Activated CD4-positive, alpha-beta memory T cell treated with anti-CD3 and anti-CD28 coated beads for 36 hours (primary cell): ENCODE data around the gene EPYC. TPM values are rescaled to one million over a fixed set of nuclear protein-coding genes. Genes with fewer than 3 reads are reported as not detected.

Experiments used
- CTCF ChIA-PET: fragments of 350-600 bp; sonication (Branson Sonifier 250); formaldehyde crosslinking; loops from one replicate; lab custom pipeline; 2021; ENCODE audit warnings: antibody characterized with exemption, inconsistent platforms; lab: Charles Lee
- POLR2A ChIA-PET: fragments of 350-600 bp; sonication (Branson Sonifier 250); formaldehyde crosslinking; loops from one replicate; lab custom pipeline; 2021; ENCODE audit warnings: antibody characterized with exemption; lab: Charles Lee
- DNase-seq: peaks from one replicate; pipeline ENCODE4 v3.0.0-alpha.2; 2020
- H3K27ac Mint-ChIP-seq: one replicate; pipeline ENCODE4 v1.8.0; 2021; ENCODE audit warnings: mixed read lengths
- H3K27me3 Mint-ChIP-seq: one replicate; pipeline ENCODE4 v1.8.0; 2021; ENCODE audit warnings: mixed read lengths
- H3K36me3 Mint-ChIP-seq: one replicate; pipeline ENCODE4 v1.8.0; 2021; ENCODE audit warnings: mixed read lengths
- H3K4me1 Mint-ChIP-seq: one replicate; pipeline ENCODE4 v1.8.0; 2021; ENCODE audit warnings: low read depth, mixed read lengths
- H3K4me3 Mint-ChIP-seq: one replicate; pipeline ENCODE4 v1.8.0; 2021; ENCODE audit warnings: mild to moderate bottlenecking, mixed read lengths
- H3K9me3 Mint-ChIP-seq: one replicate; pipeline ENCODE4 v1.8.0; 2021; ENCODE audit warnings: mixed read lengths
- intact Hi-C: fragments of 100-400 bp; cut with micrococcal nuclease; formaldehyde crosslinking; loops from one replicate; pipeline ENCODE4 v1.15.1; 2023
- total RNA-seq, 2 experiments: library from RNA; stranded (reverse); gene quantifications; one replicate each; pipeline ENCODE4 v1.2.3, GENCODE V29; 2021

EPYC gene
- total RNA-seq, 2 experiments from 2014 or later = not detected

- Mint-ChIP-seq H3K9me3 (no peaks in the 10 kb centered on the region), H3K27me3 (no peaks in the 10 kb centered on the region), H3K4me1 (no peaks in the 10 kb centered on the region), H3K27ac (no peak overlapping the region), H3K4me3 (no peak overlapping the region), H3K36me3 (no peaks in the 10 kb centered on the region)
- ChIA-PET CTCF (no interaction called here), POLR2A (no interaction called here)
- intact Hi-C loops = loop anchor here (10.0 kb wide), 1 partner anchor 1403 kb away; no protein-coding TSS in a partner anchor
- no peak for DNase-seq
These were observed 56.9 kb downstream of the EPYC start for GRCh38 chr12:90947869-90948268.

GRCh38 chr12:90945070-90945649 is 59.6 kb downstream of the EPYC start:
- ChIA-PET POLR2A (no interaction called here), CTCF (interaction anchor here (0.5 to 3.0 kb wide), 9 partner anchors 14 to 1779 kb away, joined by 3 to 18 read pairs (median 4); no protein-coding TSS in a partner anchor)
- Mint-ChIP-seq H3K36me3 (no peaks in the 10 kb centered on the region), H3K4me3 (no peak overlapping the region), H3K4me1 (no peaks in the 10 kb centered on the region), H3K9me3 (no peaks in the 10 kb centered on the region), H3K27me3 (no peaks in the 10 kb centered on the region), H3K27ac (no peak overlapping the region)
- DNase-seq = no peak
- intact Hi-C loops = loop anchor here (1.0 to 10.0 kb wide), 4 partner anchors 14 to 1400 kb away; no protein-coding TSS in a partner anchor

- intact Hi-C loops = loop anchor here (10.0 kb wide), 1 partner anchor 1398 kb away; no protein-coding TSS in a partner anchor
- Mint-ChIP-seq H3K4me1 (no peaks in the 10 kb centered on the region), H3K27me3 (peaks cover 6% of the 10 kb centered on the region), H3K9me3 (no peaks in the 10 kb centered on the region), H3K4me3 (no peak overlapping the region), H3K36me3 (no peaks in the 10 kb centered on the region), H3K27ac (no peak overlapping the region)
- no peak for DNase-seq
- ChIA-PET POLR2A (no interaction called here), CTCF (interaction anchor here (0.6 to 0.7 kb wide), 2 partner anchors 385 to 519 kb away, joined by 3 read pairs; no protein-coding TSS in a partner anchor)
These were observed 61.5 kb downstream of the EPYC start for GRCh38 chr12:90943255-90943654.

- Mint-ChIP-seq H3K27ac (no peak overlapping the region), H3K27me3 (peaks cover 6% of the 10 kb centered on the region), H3K4me1 (no peaks in the 10 kb centered on the region), H3K9me3 (no peaks in the 10 kb centered on the region), H3K4me3 (no peak overlapping the region), H3K36me3 (no peaks in the 10 kb centered on the region)
- CTCF ChIA-PET = interaction anchor here (0.6 to 1.6 kb wide), 9 partner anchors 12 to 1235 kb away, joined by 3 to 4 read pairs (median 3); no protein-coding TSS in a partner anchor
- POLR2A ChIA-PET = no interaction called here
- intact Hi-C loops = loop anchor here (10.0 kb wide), 1 partner anchor 1396 kb away; no protein-coding TSS in a partner anchor
- DNase-seq = no peak
These were observed 63.8 kb downstream of the EPYC start for GRCh38 chr12:90940872-90941499.

- Mint-ChIP-seq H3K4me1 (no peaks in the 10 kb centered on the region), H3K27me3 (peaks cover 6% of the 10 kb centered on the region), H3K36me3 (no peaks in the 10 kb centered on the region), H3K4me3 (no peak overlapping the region), H3K9me3 (no peaks in the 10 kb centered on the region), H3K27ac (no peak overlapping the region)
- ChIA-PET POLR2A (no interaction called here), CTCF (interaction anchor here (0.7 kb wide), 1 partner anchor 123 kb away, joined by 4 read pairs; no protein-coding TSS in a partner anchor)
- intact Hi-C loops = loop anchor here (5.0 kb wide), 1 partner anchor 1922 kb away; no protein-coding TSS in a partner anchor
- DNase-seq = no peak
These were observed 65.4 kb downstream of the EPYC start for GRCh38 chr12:90939382-90939781.

- Mint-ChIP-seq H3K4me1 (no peaks in the 10 kb centered on the region), H3K36me3 (no peaks in the 10 kb centered on the region), H3K9me3 (no peaks in the 10 kb centered on the region), H3K4me3 (no peak overlapping the region), H3K27ac (no peak overlapping the region), H3K27me3 (peaks cover 6% of the 10 kb centered on the region)
- POLR2A ChIA-PET = no interaction called here
- CTCF ChIA-PET = no interaction called here
- intact Hi-C loops = loop anchor here (5.0 kb wide), 1 partner anchor 1921 kb away; no protein-coding TSS in a partner anchor
- DNase-seq = no peak
These were observed 66.3 kb downstream of the EPYC start for GRCh38 chr12:90938451-90938850.

- Mint-ChIP-seq H3K36me3 (no peaks in the 10 kb centered on the region), H3K27me3 (peaks cover 6% of the 10 kb centered on the region), H3K4me1 (no peaks in the 10 kb centered on the region), H3K27ac (no peak overlapping the region), H3K4me3 (no peak overlapping the region), H3K9me3 (no peaks in the 10 kb centered on the region)
- ChIA-PET POLR2A (no interaction called here), CTCF (no interaction called here)
- intact Hi-C loops = loop anchor here (5.0 kb wide), 1 partner anchor 1920 kb away; no protein-coding TSS in a partner anchor
- DNase-seq = no peak
These were observed 67.1 kb downstream of the EPYC start for GRCh38 chr12:90937651-90938050.

- no peaks in the 10 kb centered on the region for H3K36me3 Mint-ChIP-seq
- no peak for DNase-seq
- no peak overlapping the region for H3K4me3 Mint-ChIP-seq
- H3K4me1 Mint-ChIP-seq = no peaks in the 10 kb centered on the region
- H3K27ac Mint-ChIP-seq = no peak overlapping the region
- POLR2A ChIA-PET = no interaction called here
- intact Hi-C loops = loop anchor here (5.0 kb wide), 1 partner anchor 1919 kb away; no protein-coding TSS in a partner anchor
- H3K27me3 Mint-ChIP-seq = peaks cover 6% of the 10 kb centered on the region
- no peaks in the 10 kb centered on the region for H3K9me3 Mint-ChIP-seq
- CTCF ChIA-PET = interaction anchor here (1.4 kb wide), 1 partner anchor 172 kb away, joined by 5 read pairs; no protein-coding TSS in a partner anchor
These were observed 68.4 kb downstream of the EPYC start for GRCh38 chr12:90936230-90937005.

GRCh38 chr12:90925562-90925961 is 79.2 kb downstream of the EPYC start:
- CTCF ChIA-PET = no interaction called here

GRCh38 chr12:90924406-90924805 is 80.4 kb downstream of the EPYC start:
- Mint-ChIP-seq H3K27me3 (peaks cover 1% of the 10 kb centered on the region), H3K36me3 (peaks cover 1% of the 10 kb centered on the region), H3K9me3 (peaks cover 6% of the 10 kb centered on the region), H3K4me3 (no peak overlapping the region), H3K27ac (no peak overlapping the region), H3K4me1 (no peaks in the 10 kb centered on the region)
- CTCF ChIA-PET = interaction anchor here (0.6 kb wide), 1 partner anchor 189 kb away, joined by 3 read pairs; no protein-coding TSS in a partner anchor
- intact Hi-C loops = no loop called here
- POLR2A ChIA-PET = no interaction called here
- DNase-seq = no peak

More at GRCh38 chr12:90925562-90925961, 79.2 kb downstream of the EPYC start:
- Mint-ChIP-seq H3K4me1 (no peaks in the 10 kb centered on the region), H3K27me3 (peaks cover 1% of the 10 kb centered on the region), H3K27ac (no peak overlapping the region), H3K9me3 (peaks cover 16% of the 10 kb centered on the region), H3K36me3 (peaks cover 1% of the 10 kb centered on the region), H3K4me3 (no peak overlapping the region)
- DNase-seq = no peak
- intact Hi-C loops = no loop called here
- POLR2A ChIA-PET = no interaction called here

GRCh38 chr12:90922145-90922627 is 82.6 kb downstream of the EPYC start:
- CTCF ChIA-PET = interaction anchor here (0.6 kb wide), 1 partner anchor 149 kb away, joined by 3 read pairs; no protein-coding TSS in a partner anchor
- POLR2A ChIA-PET = no interaction called here
- Mint-ChIP-seq H3K27ac (no peak overlapping the region), H3K27me3 (peaks cover 4% of the 10 kb centered on the region), H3K36me3 (no peaks in the 10 kb centered on the region), H3K9me3 (no peaks in the 10 kb centered on the region), H3K4me1 (no peaks in the 10 kb centered on the region), H3K4me3 (no peak overlapping the region)
- intact Hi-C loops = no loop called here
- DNase-seq = no peak
